Central memory CD4-positive, alpha-beta T cell (primary cell): ENCODE results near the gene CYP21A2.
"Not testable (repeated sequence)": the region's sequence is repeated elsewhere in the genome, so short reads cannot be mapped to it uniquely, and the experiment has no call there.

ENCODE experiments used
- DNase-seq: peaks from one replicate; pipeline ENCODE4 v3.0.0; 2022

CYP21A2 gene

GRCh38 chr6:32055756-32056155 lies 17.5 kb downstream of the CYP21A2 start:
- not testable (repeated sequence) for DNase-seq

GRCh38 chr6:32056254-32056653 lies 18.0 kb downstream of the CYP21A2 start:
- no peak for DNase-seq

- DNase-seq, result no peak
Observed at GRCh38 chr6:32057966-32058365, 19.8 kb downstream of the CYP21A2 start.

DNA sequence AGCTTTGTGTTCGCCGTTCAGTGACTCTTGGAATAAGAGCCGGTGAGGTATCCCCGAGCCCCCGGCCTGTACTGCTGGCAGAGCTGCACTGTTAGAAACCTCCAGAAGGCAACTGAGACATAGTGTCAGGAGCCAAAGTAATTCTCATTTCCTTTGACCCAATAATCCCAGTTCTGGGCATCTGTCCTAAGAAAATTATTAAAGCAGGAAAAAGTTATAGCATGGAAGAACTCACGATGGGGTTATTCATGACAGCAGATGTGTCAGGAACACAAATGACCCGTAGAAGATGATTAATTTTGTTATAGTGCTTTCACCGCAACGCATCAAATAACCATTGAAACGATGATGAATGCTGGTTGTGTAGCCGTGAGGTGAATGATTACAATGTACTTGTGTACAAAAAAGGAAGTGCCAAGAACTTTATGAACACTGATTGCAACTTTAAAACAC lies 20.3 kb downstream of the CYP21A2 start:
- no peak for DNase-seq

- no peak for DNase-seq
Observed at GRCh38 chr6:32060966-32061655, 22.9 kb downstream of the CYP21A2 start.

- DNase-seq, result no peak
Observed at GRCh38 chr6:32064706-32065105, 26.5 kb downstream of the CYP21A2 start.

- DNase-seq, result not testable (repeated sequence)
Observed at GRCh38 chr6:32067521-32067920, 29.3 kb downstream of the CYP21A2 start.

DNA sequence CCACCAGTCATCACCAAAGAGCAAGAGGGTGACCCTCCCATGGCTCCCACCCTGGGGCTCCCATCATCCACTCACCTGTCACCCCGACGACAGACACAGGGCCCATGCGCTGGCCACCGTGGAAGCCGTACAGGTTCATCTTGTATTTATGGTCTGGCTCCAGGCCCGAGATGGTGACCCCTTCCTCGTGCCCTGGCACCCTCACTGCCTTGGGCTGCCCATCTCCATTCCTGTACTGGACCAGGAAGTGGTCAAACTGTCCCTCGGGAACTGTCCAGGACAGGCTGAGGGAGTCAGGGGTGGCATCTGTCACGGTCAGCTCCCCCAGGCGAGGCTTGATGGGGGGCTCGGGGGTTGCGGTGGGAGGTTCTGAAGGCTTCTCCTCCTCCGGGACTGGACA lies 30.1 kb downstream of the CYP21A2 start:
- not testable (repeated sequence) for DNase-seq

DNA sequence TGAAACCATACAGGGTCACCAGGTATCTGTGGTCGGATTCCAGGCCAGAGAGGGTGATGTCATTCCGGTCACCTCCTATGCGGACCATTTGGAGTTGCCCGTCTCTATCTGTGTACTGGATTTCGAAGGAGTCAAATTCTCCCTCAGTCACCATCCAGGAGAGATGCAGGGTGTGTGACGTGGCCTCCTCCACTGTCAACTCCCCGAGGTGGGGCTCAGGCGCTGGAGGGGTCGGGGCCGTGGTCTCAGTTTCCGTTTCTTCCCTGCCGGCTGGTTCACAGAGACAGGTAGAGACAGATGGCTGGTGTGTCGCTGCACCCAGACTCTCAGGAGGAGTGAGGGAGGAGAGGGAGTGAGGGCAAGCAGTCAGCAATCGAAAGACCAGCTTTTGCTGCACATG lies 30.7 kb downstream of the CYP21A2 start:
- DNase-seq, result no peak

DNA sequence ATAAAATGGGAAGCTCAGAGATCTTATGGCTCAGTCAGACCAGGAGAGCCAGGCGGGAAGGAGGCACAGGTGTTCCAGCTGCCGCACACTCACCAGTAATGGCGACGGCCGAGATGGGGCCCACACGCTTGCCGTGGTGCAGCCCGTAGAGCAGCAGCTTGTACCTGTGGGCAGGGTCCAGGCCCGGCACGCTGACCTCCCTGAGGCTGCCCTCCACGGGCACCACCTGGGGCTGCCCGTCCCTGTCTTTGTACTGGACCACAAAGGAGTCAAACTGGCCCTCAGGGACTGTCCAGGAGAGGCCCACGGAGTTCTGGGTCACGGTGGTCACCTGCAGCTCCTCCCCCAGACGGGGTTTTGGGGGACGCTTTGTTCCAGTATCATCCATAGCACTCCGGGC lies 31.2 kb downstream of the CYP21A2 start:
- DNase-seq, result no peak

GRCh38 chr6:32069878-32070515 lies 31.8 kb downstream of the CYP21A2 start:
- DNase-seq, result no peak

DNA sequence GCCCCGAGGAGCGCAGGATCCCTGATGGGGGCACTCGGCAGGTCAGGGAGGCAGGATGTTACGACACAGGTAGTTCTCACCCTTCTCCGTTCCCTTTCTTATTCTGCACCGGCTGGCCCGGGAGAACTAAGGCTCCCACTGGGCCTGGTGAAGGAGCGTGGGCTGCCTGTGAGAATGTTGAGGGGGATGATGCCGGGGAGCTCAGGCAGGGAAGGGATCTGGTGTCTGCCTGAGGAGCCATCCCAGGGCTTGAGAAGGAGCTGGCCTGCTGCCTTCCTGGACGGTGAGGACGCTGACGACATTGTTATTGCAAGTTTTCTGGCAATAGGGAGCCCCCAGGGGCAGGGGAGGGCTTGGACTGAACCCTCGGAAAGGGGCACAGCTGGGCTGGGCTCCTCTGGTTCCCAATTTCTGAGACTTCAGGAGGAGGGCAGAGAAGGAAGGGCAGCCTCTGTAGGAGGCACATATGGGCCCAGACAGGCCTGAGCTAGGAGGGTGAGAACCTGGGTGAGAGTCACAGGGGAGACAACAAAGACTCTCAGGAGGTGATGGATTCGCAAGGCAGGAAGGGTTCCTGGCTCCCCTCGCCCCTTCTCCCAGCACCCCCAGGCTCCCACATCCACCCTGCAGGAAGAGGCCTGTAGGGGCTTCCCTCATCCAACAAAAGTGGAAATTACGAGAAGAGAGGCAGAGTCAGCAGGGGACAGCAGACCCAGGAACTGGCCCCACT lies 32.8 kb downstream of the CYP21A2 start:
- no peak for DNase-seq

GRCh38 chr6:32073101-32073500 lies 34.9 kb downstream of the CYP21A2 start:
- no peak for DNase-seq

DNA sequence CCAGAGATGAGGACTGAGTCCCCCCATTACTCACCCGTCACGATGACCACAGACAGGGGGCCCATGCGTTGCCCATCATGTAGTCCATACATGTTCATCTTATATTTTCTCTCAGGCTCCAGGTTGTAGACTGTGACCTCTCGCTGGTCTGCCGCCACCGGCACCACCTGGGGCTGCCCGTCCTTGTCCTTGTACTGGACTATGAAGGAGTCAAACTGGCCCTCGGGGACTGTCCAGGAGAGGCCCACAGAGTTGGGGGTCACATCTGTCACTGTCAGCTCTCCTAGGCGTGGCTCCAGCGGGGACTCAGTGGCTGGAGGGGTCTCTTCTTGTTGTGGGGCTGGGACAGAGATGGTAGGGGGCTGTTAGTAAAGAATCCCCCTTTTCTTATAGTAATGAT lies 35.4 kb downstream of the CYP21A2 start:
- DNase-seq, result no peak

- DNase-seq, result no peak
Observed at GRCh38 chr6:32074996-32075532, 36.8 kb downstream of the CYP21A2 start.

DNA sequence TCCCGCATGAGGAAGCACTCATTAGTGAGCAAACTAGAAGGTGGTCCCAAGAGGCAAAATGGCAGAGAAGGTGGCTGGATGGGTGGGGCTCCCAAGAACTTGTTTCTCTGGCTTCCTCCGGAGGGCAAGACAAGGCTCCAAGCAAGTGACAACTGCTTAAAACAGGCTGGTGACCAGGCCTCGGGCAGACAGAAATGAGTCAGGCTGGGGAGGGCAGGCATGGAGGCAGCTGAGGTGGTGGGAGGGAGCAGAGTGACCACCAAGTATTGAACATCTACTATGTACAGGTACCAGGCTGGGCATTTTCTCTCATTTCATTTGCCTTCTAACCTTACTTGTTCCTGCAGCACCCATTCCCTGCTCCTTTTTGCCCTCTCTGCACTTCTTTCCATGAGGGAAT lies 37.6 kb downstream of the CYP21A2 start:
- no peak for DNase-seq

DNA sequence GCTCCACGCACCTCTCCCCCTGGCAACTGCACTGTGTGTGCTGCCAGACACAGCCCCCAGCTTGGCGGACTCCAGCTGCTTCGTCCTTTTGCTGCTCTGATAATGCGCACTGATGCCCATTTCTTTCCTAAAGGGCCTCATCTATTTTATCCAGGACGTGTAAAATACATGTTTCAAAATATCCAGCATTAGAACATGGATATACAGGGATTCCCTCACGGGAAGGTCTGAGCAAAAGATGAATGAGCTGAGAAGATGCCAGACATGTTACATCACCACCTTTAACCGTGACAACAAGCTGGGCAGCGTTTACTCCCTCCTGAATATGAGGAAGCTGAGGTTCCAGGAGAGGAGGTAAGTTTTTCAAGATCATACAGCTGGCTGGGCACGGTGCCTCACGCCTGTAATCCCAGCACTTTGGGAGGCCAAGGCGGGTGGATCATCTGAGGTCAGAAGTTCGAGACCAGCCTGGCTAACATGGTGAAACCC lies 38.1 kb downstream of the CYP21A2 start:
- no peak for DNase-seq

DNA sequence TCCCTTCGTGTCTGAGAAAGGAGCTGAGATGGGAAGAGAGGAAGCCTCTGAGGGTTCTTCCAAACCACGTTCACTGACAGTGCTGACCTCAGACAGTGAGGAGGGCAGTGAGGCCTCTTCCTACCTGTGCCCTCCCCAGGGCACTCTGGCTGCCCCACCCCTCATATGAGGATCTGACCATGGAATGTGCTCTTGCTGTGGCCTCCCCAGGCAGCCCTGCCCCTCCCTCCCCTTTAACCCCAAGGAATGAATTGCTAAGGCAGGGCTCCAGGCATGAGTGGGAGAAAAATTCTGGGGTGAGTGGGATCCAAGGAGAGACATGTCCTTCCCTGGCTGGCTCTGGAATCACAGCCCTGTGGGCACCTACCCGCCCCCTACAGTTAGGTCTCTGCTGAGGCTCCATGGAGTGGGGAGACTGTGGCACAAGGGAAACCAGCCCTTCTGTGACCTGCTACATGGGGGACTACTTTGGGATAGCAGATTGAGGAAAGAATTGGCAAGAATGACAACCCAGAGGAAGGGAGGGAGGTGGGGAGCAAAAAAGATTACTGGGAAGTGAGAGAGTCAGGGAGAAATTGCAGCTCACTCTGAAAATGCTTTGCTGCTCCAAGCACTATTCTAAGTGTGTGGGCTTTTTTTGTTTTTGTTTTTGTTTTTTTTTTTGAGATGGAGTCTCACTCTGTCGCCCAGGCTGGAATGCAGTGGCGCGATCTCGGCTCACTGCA lies 41.5 kb downstream of the CYP21A2 start:
- no peak for DNase-seq

DNA sequence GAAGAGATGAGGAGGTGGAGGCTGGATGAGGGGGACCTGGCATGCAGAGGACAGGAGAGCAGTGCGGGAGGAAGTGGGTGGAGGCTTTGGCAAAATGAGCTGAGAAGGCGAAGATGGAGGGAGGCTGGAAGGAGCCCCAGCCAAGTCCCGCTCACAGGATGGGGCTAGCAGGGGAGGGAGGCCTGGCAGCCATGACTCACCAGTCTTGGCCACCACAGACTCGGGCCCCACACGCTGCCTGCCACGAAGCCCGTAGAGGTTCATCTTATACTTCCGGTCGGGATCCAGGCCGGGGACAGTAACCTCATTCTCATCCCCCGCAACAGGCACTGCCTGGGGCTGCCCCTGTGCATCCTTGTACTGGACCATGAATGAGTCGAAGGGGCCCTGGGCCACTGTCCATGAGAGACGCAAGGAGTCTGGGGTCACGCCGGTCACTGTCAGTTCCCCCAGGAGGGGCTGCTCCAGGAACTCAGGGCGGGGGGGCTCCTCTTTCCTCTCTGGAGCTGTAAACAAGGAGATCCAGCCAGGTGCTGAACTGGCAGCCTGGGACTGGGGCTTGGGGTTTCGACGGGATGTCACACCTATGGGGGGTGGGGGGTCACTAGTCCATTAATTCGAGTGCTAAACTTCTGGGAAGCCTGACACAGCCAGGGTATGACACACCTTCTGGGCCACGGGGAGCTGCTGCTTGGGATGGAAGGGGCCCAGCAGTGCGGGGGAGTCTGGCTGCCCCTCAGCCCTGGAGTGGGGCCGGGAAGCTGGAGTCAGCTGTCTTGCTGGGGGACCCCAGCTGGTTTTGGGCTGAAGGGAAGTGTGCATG lies 43.2 kb downstream of the CYP21A2 start:
- no peak for DNase-seq

DNA sequence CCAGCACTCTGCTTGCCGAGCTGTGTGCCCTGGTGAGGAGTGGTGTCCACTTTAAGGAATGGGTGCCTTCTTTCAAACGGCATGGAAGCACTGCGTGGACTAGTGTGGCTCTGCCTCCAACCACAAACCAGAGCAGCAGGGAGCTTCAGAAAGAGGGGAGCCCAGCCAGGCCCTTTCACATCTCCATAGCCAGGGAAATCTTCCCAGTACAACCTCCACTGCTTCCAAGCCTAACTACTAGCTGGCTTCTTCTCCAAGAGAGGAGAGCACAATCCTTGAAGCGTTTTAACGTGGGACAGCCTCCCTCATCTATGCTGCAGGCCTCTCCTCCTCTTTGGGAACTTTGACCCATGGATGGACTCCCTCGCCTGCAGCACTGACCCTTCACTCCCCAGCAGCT lies 44.3 kb downstream of the CYP21A2 start:
- DNase-seq, result no peak

GRCh38 chr6:32082935-32083334 lies 44.7 kb downstream of the CYP21A2 start:
- no peak for DNase-seq
